ACHN (cell line): ENCODE data around the gene ONECUT3.
A peak's percentile ranks its signal among the peaks of the same experiment; 100 is the strongest.

ENCODE experiments used
- DNase-seq: peaks from one replicate; pipeline ENCODE4 v3.0.0-alpha.2; 2015
- in situ Hi-C: cut with HindIII; loops from 2 replicates; pipeline ENCODE4 v1.10.0; 2017; ENCODE audit warnings: low sequenced_read_pairs, low pct_ligation_motif_present, low pct_unique_long_range_greater_than_20kb

The ONECUT3 gene

GRCh38 chr19:1736280-1736679 is 17.0 kb upstream of the ONECUT3 start:
- DNase-seq: no peak
- in situ Hi-C loops: no loop called here

GRCh38 chr19:1736927-1737326 is 16.4 kb upstream of the ONECUT3 start:
- in situ Hi-C loops: no loop called here
- no peak for DNase-seq

GRCh38 chr19:1739960-1740629 is 13.2 kb upstream of the ONECUT3 start:
- no peak for DNase-seq
- in situ Hi-C loops: no loop called here

- DNase-seq: no peak
- in situ Hi-C loops: no loop called here
Observed at GRCh38 chr19:1742989-1743696, 10.2 kb upstream of the ONECUT3 start.

GRCh38 chr19:1744133-1744665 is 9.1 kb upstream of the ONECUT3 start:
- no peak for DNase-seq
- in situ Hi-C loops: no loop called here

GRCh38 chr19:1744822-1745563 is 8.3 kb upstream of the ONECUT3 start:
- DNase-seq: peak; percentile 18
- in situ Hi-C loops: no loop called here

GRCh38 chr19:1745589-1746031 is 7.7 kb upstream of the ONECUT3 start:
- in situ Hi-C loops: no loop called here
- DNase-seq: peak; percentile 16

GRCh38 chr19:1746401-1747284 is 6.7 kb upstream of the ONECUT3 start:
- peak; percentile 53 for DNase-seq
- in situ Hi-C loops: no loop called here

- in situ Hi-C loops: no loop called here
- DNase-seq: peak; percentile 96
Observed at GRCh38 chr19:1747285-1748114, 5.8 kb upstream of the ONECUT3 start.

GRCh38 chr19:1748115-1748872 is 5.0 kb upstream of the ONECUT3 start:
- in situ Hi-C loops: no loop called here
- DNase-seq: peak; percentile 55

- in situ Hi-C loops: no loop called here
- DNase-seq: no peak
Observed at GRCh38 chr19:1748873-1749341, 4.4 kb upstream of the ONECUT3 start.

- in situ Hi-C loops: no loop called here
- no peak for DNase-seq
Observed at GRCh38 chr19:1749373-1750342, 3.6 kb upstream of the ONECUT3 start.

- in situ Hi-C loops: no loop called here
- no peak for DNase-seq
Observed at GRCh38 chr19:1750343-1751021, 2.8 kb upstream of the ONECUT3 start.

GRCh38 chr19:1751367-1752008 is 1.8 kb upstream of the ONECUT3 start:
- DNase-seq: no peak
- in situ Hi-C loops: no loop called here
